ENCODE measurements around the gene AOAH.

DNA sequence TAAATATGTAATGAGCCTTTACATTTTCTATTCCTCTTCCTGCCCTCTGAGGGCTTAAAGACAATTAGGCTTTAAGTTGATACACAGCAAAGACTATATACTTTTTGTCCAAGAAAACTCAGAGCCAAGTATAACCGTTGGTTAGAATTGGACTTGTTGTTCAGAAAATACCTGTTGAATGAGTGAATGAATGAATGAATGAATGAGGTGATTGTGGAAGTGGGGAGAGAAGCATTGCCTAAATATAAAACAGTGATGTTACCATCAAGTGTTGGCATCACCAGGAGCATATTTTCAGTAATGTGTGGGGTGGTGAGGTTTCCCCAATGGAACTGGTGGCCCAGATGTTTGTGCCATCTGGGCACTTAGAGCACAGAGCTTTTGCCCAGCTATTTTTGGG, 106.9 kb downstream of the AOAH start:
- TF ChIP-seq, protein P1, sequence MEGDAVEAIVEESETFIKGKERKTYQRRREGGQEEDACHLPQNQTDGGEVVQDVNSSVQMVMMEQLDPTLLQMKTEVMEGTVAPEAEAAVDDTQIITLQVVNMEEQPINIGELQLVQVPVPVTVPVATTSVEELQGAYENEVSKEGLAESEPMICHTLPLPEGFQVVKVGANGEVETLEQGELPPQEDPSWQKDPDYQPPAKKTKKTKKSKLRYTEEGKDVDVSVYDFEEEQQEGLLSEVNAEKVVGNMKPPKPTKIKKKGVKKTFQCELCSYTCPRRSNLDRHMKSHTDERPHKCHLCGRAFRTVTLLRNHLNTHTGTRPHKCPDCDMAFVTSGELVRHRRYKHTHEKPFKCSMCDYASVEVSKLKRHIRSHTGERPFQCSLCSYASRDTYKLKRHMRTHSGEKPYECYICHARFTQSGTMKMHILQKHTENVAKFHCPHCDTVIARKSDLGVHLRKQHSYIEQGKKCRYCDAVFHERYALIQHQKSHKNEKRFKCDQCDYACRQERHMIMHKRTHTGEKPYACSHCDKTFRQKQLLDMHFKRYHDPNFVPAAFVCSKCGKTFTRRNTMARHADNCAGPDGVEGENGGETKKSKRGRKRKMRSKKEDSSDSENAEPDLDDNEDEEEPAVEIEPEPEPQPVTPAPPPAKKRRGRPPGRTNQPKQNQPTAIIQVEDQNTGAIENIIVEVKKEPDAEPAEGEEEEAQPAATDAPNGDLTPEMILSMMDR (IDR thresholded peaks at IDR 0.05): no peak
- TF ChIP-seq EZH2phosphoT487 (IDR thresholded peaks at IDR 0.05) (no peak), EZH2 (IDR thresholded peaks at IDR 0.05) (no peak)

All from neural progenitor cell (in vitro differentiated cells).